Naive B cell (primary cell): ENCODE measurements around the gene GABRQ. TPM values are rescaled to one million over a fixed set of nuclear protein-coding genes. Genes with fewer than 3 reads are reported as not detected.
A peak's percentile ranks its signal among the peaks of the same experiment; 100 is the strongest.
"Not testable (repeated sequence)": the region's sequence is repeated elsewhere in the genome, so short reads cannot be mapped to it uniquely, and the experiment has no call there.

Experiments
- ATAC-seq, 2 donors: fragments of 150-1000 bp; cut with Tn5 transposase; 2 replicates each; pipeline ENCODE4 v1.10.0; 2021; ENCODE audit warnings: low read depth in 2 of 2, mild to moderate bottlenecking in 2 of 2, moderate library complexity in 2 of 2
- DNase-seq: peaks from one replicate; pipeline ENCODE4 v3.0.0; 2022
- H3K27ac Mint-ChIP-seq, 6 donors: one replicate each; pipeline ENCODE4 v1.8.0; 2020 to 2022; ENCODE audit warnings: mild to moderate bottlenecking in 6 of 6, mixed read lengths in 6 of 6, moderate library complexity in 5 of 6, inconsistent platforms in 2 of 6
- H3K27me3 Mint-ChIP-seq, 3 donors: one replicate each; pipeline ENCODE4 v1.8.0; 2021 to 2022; ENCODE audit warnings: mixed read lengths in 3 of 3, mild to moderate bottlenecking in 1 of 3
- H3K36me3 Mint-ChIP-seq, 2 donors: one replicate each; pipeline ENCODE4 v1.8.0; 2020 to 2022; ENCODE audit warnings: mixed read lengths in 2 of 2, inconsistent platforms in 1 of 2, mild to moderate bottlenecking in 1 of 2
- H3K4me1 Mint-ChIP-seq, 3 donors: one replicate each; pipeline ENCODE4 v1.8.0; 2020 to 2022; ENCODE audit warnings: mixed read lengths in 3 of 3, inconsistent platforms in 1 of 3, mild to moderate bottlenecking in 1 of 3, moderate library complexity in 1 of 3
- H3K4me3 Mint-ChIP-seq, 8 donors: one replicate each; pipeline ENCODE4 v1.8.0; 2020 to 2022; ENCODE audit warnings: mild to moderate bottlenecking in 8 of 8, mixed read lengths in 8 of 8, moderate library complexity in 8 of 8, inconsistent platforms in 2 of 8
- H3K9me3 Mint-ChIP-seq, 7 donors: one replicate each; pipeline ENCODE4 v1.8.0; 2020 to 2022; ENCODE audit warnings: mixed read lengths in 7 of 7, mild to moderate bottlenecking in 5 of 7, inconsistent platforms in 2 of 7, moderate library complexity in 1 of 7
- polyA plus RNA-seq, 6 donors: library from polyadenylated mRNA; unstranded; fragments of 300-500 nt; fragmentation: Illumina TruSeq; gene quantifications; one replicate each; pipeline ENCODE4 v1.2.3, GENCODE V29; 2021; ENCODE audit warnings: low read depth in 6 of 6

GABRQ gene
- polyA plus RNA-seq, 6 donors from 2014 or later, result not detected

GRCh38 chrX:152641996-152642395, 4.3 kb downstream of the GABRQ start:
- ATAC-seq (no peak), DNase-seq (no peak)
- Mint-ChIP-seq H3K36me3 (no peaks in the 10 kb centered on the region), H3K4me3 (no peak overlapping the region), H3K4me1 (no peaks in the 10 kb centered on the region), H3K27ac (no peak overlapping the region), H3K9me3 (peaks cover 0 to 6% (median 0%) of the 10 kb centered on the region in 7 donors), H3K27me3 (peaks cover 0 to 21% (median 14%) of the 10 kb centered on the region in 3 donors)

- no peak for ATAC-seq
- peaks cover 0 to 12% (median 12%) of the 10 kb centered on the region in 3 donors for H3K27me3 Mint-ChIP-seq
- no peaks in the 10 kb centered on the region for H3K36me3 Mint-ChIP-seq
- H3K4me1 Mint-ChIP-seq, result no peaks in the 10 kb centered on the region
- H3K9me3 Mint-ChIP-seq, result peaks cover 0 to 6% (median 0%) of the 10 kb centered on the region in 7 donors
- H3K4me3 Mint-ChIP-seq, result no peak overlapping the region
- no peak for DNase-seq
- H3K27ac Mint-ChIP-seq, result no peak overlapping the region
These were observed 5.4 kb downstream of the GABRQ start for GRCh38 chrX:152642931-152643564.

GRCh38 chrX:152646961-152647360, 9.3 kb downstream of the GABRQ start:
- Mint-ChIP-seq H3K27me3 (peaks cover 0 to 14% (median 0%) of the 10 kb centered on the region in 3 donors), H3K4me3 (no peak overlapping the region)

GRCh38 chrX:152647978-152648377, 10.3 kb downstream of the GABRQ start:
- H3K9me3 Mint-ChIP-seq, result peaks cover 0 to 9% (median 0%) of the 10 kb centered on the region in 7 donors
- no peak for DNase-seq

More at GRCh38 chrX:152646961-152647360, 9.3 kb downstream of the GABRQ start:
- Mint-ChIP-seq H3K27ac (no peak overlapping the region), H3K36me3 (no peaks in the 10 kb centered on the region), H3K9me3 (peaks cover 0 to 6% (median 0%) of the 10 kb centered on the region in 7 donors), H3K4me1 (no peaks in the 10 kb centered on the region)
- no peak for DNase-seq
- no peak for ATAC-seq

GRCh38 chrX:152652060-152652459, 14.4 kb downstream of the GABRQ start:
- no peaks in the 10 kb centered on the region for H3K36me3 Mint-ChIP-seq
- peaks cover 0 to 32% (median 0%) of the 10 kb centered on the region in 3 donors for H3K27me3 Mint-ChIP-seq
- H3K4me3 Mint-ChIP-seq, result no peak overlapping the region
- H3K4me1 Mint-ChIP-seq, result no peaks in the 10 kb centered on the region
- no peak overlapping the region for H3K27ac Mint-ChIP-seq
- ATAC-seq (no peak), DNase-seq (no peak)
- peaks cover 0 to 9% (median 0%) of the 10 kb centered on the region in 7 donors for H3K9me3 Mint-ChIP-seq

More at GRCh38 chrX:152647978-152648377, 10.3 kb downstream of the GABRQ start:
- ATAC-seq, result no peak
- no peak overlapping the region for H3K4me3 Mint-ChIP-seq
- H3K27ac Mint-ChIP-seq, result no peak overlapping the region
- H3K27me3 Mint-ChIP-seq, result peaks cover 0 to 14% (median 0%) of the 10 kb centered on the region in 3 donors
- no peaks in the 10 kb centered on the region for H3K36me3 Mint-ChIP-seq
- no peaks in the 10 kb centered on the region for H3K4me1 Mint-ChIP-seq

- Mint-ChIP-seq H3K4me3 (no peak overlapping the region), H3K4me1 (no peaks in the 10 kb centered on the region), H3K27me3 (peaks cover 0 to 36% (median 0%) of the 10 kb centered on the region in 3 donors)
These were observed 14.8 kb downstream of the GABRQ start for GRCh38 chrX:152652467-152652866.

DNA sequence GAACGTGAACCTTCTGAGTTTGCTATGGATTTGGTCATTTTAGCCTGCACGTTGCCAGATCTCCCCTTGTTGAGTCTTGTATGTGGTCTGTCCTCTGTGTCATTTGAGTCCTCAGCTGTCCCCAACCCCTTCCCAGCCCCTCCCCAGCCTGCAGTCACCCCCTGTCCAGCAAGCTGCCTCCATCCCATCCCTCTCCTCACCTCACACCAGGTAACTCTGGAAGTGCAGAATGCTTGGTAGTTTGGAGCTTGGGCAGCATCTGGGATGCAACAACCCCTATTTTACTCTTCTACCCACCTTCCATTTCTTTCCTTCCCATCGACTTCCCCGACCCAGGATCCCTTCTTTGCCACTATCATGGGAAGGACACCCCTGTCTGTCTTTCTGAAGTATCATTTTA, 18.4 kb downstream of the GABRQ start:
- DNase-seq (no peak), ATAC-seq (no peak)
- H3K4me1 Mint-ChIP-seq, result no peaks in the 10 kb centered on the region
- H3K9me3 Mint-ChIP-seq, result peaks cover 0 to 6% (median 0%) of the 10 kb centered on the region in 7 donors
- H3K27ac Mint-ChIP-seq, result peak overlapping the region in 1 of 6 donors; percentile 87
- H3K27me3 Mint-ChIP-seq, result peaks cover 0 to 24% (median 0%) of the 10 kb centered on the region in 3 donors
- no peaks in the 10 kb centered on the region for H3K36me3 Mint-ChIP-seq
- H3K4me3 Mint-ChIP-seq, result no peak overlapping the region

More at GRCh38 chrX:152652467-152652866, 14.8 kb downstream of the GABRQ start:
- no peak overlapping the region for H3K27ac Mint-ChIP-seq
- peaks cover 0 to 9% (median 0%) of the 10 kb centered on the region in 7 donors for H3K9me3 Mint-ChIP-seq
- no peaks in the 10 kb centered on the region for H3K36me3 Mint-ChIP-seq
- DNase-seq (no peak), ATAC-seq (no peak)

- Mint-ChIP-seq H3K36me3 (no peaks in the 10 kb centered on the region), H3K27ac (no peak overlapping the region), H3K4me1 (no peaks in the 10 kb centered on the region), H3K4me3 (no peak overlapping the region), H3K27me3 (peaks cover 0 to 24% (median 0%) of the 10 kb centered on the region in 3 donors), H3K9me3 (peaks cover 0 to 4% (median 0%) of the 10 kb centered on the region in 7 donors)
- ATAC-seq (no peak), DNase-seq (no peak)
These were observed 19.2 kb downstream of the GABRQ start for GRCh38 chrX:152656890-152657289.

DNA sequence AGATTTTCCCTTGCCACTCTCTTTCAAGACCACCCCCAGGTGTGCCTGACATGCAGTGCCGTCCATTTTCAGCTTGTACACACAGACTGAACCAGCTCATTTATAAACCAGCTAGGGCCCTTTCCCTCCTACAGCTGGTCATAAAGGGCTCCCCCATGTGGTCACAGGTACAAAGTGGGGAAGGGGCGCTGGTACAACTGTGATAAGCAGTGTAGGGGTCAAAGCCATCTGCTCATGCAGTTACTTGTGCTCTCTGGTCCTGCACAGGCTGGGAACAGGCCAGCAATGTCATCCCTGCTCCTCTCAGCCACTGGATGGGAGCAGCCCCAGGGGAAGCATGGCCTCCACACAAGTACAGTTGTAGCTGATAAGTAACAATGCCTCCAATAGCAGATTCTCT, 20.6 kb downstream of the GABRQ start:
- ATAC-seq, result no peak
- Mint-ChIP-seq H3K9me3 (peaks cover 0 to 4% (median 2%) of the 10 kb centered on the region in 7 donors), H3K36me3 (no peaks in the 10 kb centered on the region), H3K4me3 (peak overlapping the region in 1 of 8 donors; percentile 32), H3K27me3 (peaks cover 0 to 24% (median 0%) of the 10 kb centered on the region in 3 donors), H3K27ac (no peak overlapping the region), H3K4me1 (no peaks in the 10 kb centered on the region)
- no peak for DNase-seq

- Mint-ChIP-seq H3K4me3 (no peak overlapping the region), H3K4me1 (no peaks in the 10 kb centered on the region), H3K27ac (no peak overlapping the region), H3K36me3 (no peaks in the 10 kb centered on the region), H3K9me3 (peaks cover 2 to 41% (median 20%) of the 10 kb centered on the region in 7 donors), H3K27me3 (no peaks in the 10 kb centered on the region)
- ATAC-seq, result no peak
- no peak for DNase-seq
These were observed 25.4 kb downstream of the GABRQ start for GRCh38 chrX:152663086-152663485.

- no peak for ATAC-seq
- peaks cover 0 to 4% (median 0%) of the 10 kb centered on the region in 3 donors for H3K27me3 Mint-ChIP-seq
- H3K27ac Mint-ChIP-seq, result no peak overlapping the region
- DNase-seq, result no peak
- H3K4me1 Mint-ChIP-seq, result no peaks in the 10 kb centered on the region
- H3K9me3 Mint-ChIP-seq, result peaks cover 0 to 10% (median 2%) of the 10 kb centered on the region in 7 donors
- no peaks in the 10 kb centered on the region for H3K36me3 Mint-ChIP-seq
- H3K4me3 Mint-ChIP-seq, result no peak overlapping the region
These were observed 36.4 kb downstream of the GABRQ start for GRCh38 chrX:152674135-152674534.

GRCh38 chrX:152674652-152675051, 37.0 kb downstream of the GABRQ start:
- not testable (repeated sequence) for ATAC-seq, H3K9me3 Mint-ChIP-seq, H3K4me1 Mint-ChIP-seq, H3K4me3 Mint-ChIP-seq, H3K27ac Mint-ChIP-seq, H3K36me3 Mint-ChIP-seq, DNase-seq, H3K27me3 Mint-ChIP-seq

- H3K4me1 Mint-ChIP-seq, DNase-seq, ATAC-seq, H3K4me3 Mint-ChIP-seq, H3K36me3 Mint-ChIP-seq, H3K27ac Mint-ChIP-seq, H3K9me3 Mint-ChIP-seq, H3K27me3 Mint-ChIP-seq: not testable (repeated sequence)
These were observed 43.3 kb downstream of the GABRQ start for GRCh38 chrX:152681012-152681411.
